GM19455 (cell line): ENCODE results near the gene THBS2.
"Not testable (repeated sequence)": the region's sequence is repeated elsewhere in the genome, so short reads cannot be mapped to it uniquely, and the experiment has no call there.

Source experiments
- ATAC-seq: cut with Tn5 transposase; IDR thresholded peaks from one replicate; pipeline ENCODE4 v1.9.1; 2021; ENCODE audit not compliant: unreplicated experiment

Gene THBS2

DNA sequence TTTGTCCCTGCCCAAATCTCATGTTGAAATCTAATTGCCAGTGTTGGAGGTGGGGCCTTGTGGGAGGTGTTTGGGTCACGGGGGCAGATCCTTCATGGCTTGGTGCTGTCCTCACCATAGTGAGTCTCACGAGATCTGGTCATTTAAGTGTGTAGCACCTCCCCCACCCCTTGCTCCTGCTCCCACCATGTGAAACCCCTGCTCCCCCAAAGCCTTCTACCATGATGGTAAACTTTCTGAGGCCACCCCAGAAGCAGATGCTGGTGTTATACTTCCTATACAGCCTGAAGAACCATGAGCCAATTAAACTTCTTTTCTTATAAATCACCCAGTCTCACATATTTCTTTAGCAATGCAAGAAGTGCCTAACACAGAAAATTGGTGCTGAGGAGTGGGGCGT, 19.9 kb upstream of the THBS2 start:
- no peak for ATAC-seq

GRCh38 chr6:169271877-169272216, 18.2 kb upstream of the THBS2 start:
- no peak for ATAC-seq

- no peak for ATAC-seq
Observed at GRCh38 chr6:169271158-169271876, 17.7 kb upstream of the THBS2 start.

DNA sequence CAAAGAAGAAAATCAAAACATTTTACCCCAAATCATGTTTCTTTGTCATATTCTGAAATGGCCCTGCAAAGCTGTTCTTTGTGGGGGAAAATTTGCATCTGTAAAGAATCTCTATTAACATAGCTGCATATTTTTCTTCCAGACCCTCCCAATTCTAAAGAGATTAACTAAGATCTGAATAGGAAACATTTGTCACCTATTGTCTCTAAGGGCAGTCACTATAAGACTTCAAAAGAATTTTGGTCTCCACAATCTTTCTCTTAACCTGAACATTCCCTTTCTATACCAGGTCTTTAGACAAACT, 16.4 kb upstream of the THBS2 start:
- not testable (repeated sequence) for ATAC-seq

DNA sequence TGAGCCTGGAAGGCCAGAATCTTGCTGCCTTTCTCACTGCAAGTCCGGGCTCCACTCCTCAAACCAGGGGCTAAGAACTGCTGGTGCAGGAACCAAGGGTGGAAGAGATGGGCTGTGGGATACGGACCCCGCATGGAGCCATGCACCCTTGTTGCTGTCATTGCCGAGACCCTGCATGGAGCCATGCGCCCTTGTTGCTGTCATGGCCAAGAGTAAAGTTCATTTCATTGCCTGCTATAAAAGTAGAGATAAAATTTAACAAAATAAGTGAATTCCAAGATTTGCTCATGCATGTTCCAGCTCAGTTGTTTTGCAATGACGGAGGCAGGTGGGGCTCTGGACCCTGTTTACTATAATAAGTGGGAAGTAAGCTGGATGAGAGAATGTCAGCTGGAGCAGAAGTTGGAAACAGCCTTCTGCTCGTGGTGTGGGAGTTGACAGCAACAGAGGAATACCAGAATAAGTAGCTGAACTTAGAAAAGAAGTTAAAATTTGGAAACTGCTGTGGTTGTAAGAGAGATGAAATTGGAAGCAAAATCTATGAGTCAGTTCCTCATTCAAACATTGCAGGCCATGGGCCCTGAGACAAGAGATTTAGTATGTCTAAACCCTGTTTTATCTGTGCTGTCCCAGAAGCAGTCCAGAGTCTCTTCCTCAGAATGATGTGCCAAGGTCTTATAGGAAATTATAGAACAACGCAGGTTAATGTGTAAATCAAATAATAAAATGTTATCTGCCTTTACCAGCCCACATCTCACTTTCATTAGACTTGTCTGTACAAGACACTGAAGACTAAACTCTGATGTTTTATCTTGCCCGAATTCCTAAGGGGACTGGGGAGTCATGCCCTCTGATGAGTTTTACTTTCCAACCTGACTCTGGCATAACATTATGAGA, 15.8 kb upstream of the THBS2 start:
- no peak for ATAC-seq

- no peak for ATAC-seq
Observed at GRCh38 chr6:169268276-169268675, 14.6 kb upstream of the THBS2 start.

- ATAC-seq, result no peak
Observed at GRCh38 chr6:169266746-169267591, 13.3 kb upstream of the THBS2 start.

GRCh38 chr6:169266261-169266660, 12.6 kb upstream of the THBS2 start:
- ATAC-seq, result no peak

DNA sequence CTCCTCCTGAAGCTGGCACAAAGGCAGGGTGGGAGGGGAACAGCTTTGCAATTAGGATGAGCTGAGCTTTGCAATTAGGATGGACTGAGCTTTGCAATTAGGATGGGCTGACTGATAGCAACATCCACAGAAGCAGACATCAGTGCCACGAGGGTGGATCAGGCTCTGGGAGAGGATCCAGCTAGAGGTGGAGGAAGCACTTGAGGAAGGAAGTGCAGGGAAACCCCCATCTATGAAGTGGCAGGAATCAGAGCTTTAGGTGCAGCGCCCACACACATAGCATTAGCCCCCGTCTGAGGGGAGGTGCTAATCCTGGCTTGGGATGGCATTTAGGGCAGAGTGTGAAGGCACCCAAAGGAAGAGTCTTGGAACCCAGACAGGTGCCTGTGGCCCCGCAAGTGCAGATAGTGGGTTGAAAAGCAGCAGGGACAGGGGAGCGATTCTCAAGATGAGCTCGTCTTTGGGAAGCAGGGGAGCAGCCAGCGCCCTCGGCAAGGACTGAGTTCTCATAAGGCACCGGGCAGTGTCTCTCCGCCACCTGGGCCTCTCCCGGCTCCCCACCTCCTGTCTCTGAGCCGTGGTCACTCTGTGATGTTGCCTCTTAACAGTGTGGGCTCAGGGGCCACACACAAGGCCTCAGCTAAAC, 12.0 kb upstream of the THBS2 start:
- ATAC-seq, result no peak

GRCh38 chr6:169263836-169264608, 10.4 kb upstream of the THBS2 start:
- no peak for ATAC-seq

DNA sequence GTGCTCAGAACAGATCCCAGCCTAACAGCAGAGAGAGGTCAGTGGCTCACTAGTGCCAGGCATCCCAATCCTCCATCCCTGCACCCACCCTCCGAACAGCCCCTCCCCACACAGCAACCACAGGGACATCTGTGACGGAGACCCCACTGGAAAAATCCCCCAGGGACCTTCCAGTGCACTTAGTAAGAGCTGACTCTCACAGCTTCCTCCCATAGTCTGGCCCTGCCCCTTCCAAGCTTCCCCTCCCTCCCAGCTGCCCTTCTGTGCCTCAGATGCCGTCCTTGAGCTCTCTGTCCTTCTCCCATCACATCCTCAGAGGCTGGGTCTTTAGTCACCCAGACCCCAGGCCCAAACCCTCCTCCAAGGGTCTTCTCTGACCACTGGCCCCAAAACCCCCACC, 9.7 kb upstream of the THBS2 start:
- ATAC-seq, result no peak

DNA sequence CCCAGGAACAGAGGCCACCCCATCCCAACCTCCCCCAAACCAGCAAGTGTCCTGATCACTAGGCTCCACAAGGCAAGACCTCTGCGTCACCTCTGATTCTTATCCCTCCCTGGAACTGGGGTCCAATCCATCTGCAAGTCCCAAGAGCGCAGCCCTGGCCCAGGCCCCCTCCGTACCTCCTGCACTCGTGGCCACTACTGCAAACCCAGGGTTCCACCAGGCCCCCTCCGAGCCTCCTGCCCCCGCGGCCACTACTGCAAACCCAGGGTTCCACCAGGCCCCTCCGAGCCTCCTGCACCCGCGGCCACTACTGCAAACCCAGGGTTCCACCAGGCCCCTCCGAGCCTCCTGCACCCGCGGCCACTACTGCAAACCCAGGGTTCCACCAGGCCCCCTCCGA, 9.0 kb upstream of the THBS2 start:
- ATAC-seq, result not testable (repeated sequence)

- ATAC-seq, result no peak
Observed at GRCh38 chr6:169256518-169256917, 2.9 kb upstream of the THBS2 start.

DNA sequence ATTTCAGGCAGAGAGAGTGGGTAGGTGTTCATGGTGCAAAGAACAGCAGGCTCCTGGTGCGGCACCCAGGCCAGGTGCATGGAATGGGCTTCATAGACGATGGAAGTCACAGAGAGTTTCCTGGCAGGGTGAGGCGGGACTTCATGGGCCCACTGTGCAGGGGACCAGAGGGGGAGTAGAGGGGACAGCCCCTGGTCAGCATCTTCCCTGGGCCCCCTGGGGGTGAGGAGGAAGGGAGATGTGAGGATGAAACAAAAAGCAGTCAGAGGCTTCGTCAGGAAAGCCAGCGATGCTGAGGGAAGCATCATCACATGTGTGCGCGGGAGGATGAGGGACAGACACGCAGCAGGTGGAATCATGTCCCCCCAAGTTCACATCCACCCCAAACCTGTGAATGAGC, 2.4 kb upstream of the THBS2 start:
- ATAC-seq, result no peak

DNA sequence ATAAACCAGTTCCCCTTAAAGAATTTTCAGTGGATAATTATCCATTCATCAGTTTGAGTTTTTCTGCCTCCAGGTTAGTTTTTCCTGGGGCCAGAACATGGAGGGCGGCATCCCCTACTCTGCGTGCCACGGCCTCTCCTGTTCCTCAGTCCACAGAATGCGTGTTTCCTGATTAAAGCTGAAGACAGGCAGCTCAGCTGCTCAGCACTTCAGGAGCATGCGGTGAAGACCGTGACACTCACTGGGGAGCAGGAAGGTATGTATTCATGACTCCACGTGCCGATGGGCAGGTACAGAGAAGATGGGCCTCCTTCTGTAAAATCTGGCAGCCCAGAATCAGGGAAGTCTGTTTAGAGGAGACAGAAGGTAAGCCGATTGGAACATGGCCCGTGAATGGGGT, 2.0 kb upstream of the THBS2 start:
- ATAC-seq, result no peak

DNA sequence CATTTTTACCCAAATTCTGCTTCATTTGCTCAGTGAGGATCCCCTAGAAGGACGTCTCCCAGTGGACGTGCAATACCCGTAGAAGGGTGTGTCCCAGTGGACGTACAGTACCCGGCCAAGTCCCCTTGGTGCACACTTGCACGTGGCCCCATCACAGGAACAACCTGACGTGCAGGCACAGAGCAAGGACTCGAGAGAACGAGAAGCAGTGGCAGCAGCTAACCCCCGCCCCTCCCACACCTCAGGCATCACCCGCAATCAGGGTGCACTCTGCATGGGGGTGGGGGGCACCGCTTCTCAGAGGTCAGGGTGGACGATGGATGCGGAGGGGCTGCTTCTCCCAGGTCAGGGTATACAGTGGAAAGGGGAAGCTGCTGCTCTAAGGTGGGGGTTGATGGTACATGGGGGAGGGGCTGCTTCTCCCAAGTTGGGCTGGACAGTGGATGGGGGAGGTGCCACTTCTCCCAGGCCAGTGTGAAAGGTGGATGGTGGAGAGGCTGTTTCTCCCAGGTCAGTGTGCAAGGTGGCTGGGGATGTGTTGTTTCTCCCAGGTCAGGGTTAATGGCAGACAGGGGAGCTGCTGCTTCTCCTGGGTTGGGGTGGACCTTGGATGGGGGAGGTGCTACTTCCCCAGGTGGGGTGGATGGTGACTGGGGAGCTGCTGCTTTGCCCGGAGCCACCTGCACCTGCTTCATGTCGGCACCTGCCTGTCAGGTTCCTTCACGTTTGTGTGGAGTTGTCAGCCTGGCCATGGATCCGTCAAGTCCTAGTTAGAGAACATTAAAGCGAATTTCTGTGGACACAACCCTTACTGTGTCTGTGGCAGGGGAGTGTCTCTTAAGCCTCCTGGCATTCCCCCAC, 1.0 kb upstream of the THBS2 start:
- no peak for ATAC-seq

GRCh38 chr6:169252505-169253189, 999 bp downstream of the THBS2 start:
- ATAC-seq, result no peak

DNA sequence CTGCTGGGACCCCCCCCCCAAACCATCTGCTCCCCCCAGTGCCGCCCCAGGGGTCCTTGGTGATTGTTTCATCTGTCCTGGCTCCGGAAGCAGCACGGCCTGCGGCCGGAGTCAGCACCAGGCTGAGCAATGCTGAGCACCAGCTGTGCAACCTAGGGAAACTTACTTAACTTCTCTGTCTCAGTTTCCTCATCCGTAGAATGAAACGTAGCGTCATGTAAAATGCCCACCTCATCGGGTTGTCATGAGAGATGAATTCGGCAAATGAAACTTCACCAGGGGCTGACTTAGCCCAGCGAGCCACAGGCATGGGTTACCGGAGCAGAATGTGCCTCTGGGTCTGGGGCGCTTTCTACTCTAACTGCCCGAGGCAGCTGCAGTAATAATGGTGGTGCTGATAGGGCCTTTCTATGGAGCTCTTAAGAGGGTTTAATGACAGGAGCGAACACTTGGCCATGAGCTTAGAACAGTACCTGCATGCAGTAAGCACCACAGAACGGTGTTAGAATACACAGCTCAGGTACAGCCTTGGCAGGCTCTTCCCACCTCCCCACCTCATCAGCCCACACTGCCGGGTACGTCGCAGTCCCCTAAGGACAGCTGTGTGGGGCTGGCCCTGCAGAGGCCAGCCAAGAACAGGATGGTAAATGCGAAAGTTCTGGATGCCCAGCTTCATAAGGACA, 1.7 kb downstream of the THBS2 start:
- no peak for ATAC-seq
